ENCODE results near the gene ENG. TPM values are rescaled to one million over a fixed set of nuclear protein-coding genes. Genes with fewer than 3 reads are reported as not detected.

The ENG gene
- total RNA-seq, 1 experiment from 2014 or later: 29.9 TPM

GRCh38 chr9:127890053-127890452, 35.6 kb upstream of the ENG start:
- TF ChIP-seq EZH2 (IDR thresholded peaks at IDR 0.05; ENCODE audit: borderline replicate concordance, low read depth, low read length, poor library complexity, severe bottlenecking) (no peak), CTCF (conservative IDR thresholded peaks at IDR 0.05; ENCODE audit: low read depth, low read length) (no peak)
- no peak overlapping the region for H3K27ac ChIP-seq (ENCODE audit: low read depth, low read length, poor library complexity, severe bottlenecking)
- ChIA-PET CTCF (no interaction called here), POLR2A (ENCODE audit: low non-redundant PET) (no interaction called here)
- H3K4me3 ChIP-seq (ENCODE audit: low read depth, low read length, poor library complexity, severe bottlenecking): no peak overlapping the region
- H3K36me3 ChIP-seq (ENCODE audit: insufficient read depth, low read length, poor library complexity, severe bottlenecking): peaks cover 63% of the 10 kb centered on the region
- BruUV-seq (replicated peaks): no TSS peak
- peaks cover 10% of the 10 kb centered on the region for H3K4me1 ChIP-seq (ENCODE audit: insufficient read depth, low read length, poor library complexity, severe bottlenecking)
- no peak for DNase-seq (ENCODE audit: low spot score)
- peaks cover 11% of the 10 kb centered on the region for H3K9me3 ChIP-seq (ENCODE audit: low read depth, low read length, poor library complexity, severe bottlenecking)
- H3K27me3 ChIP-seq (replicated peaks; ENCODE audit: insufficient read depth, low read depth, low read length, poor library complexity): no peaks in the 10 kb centered on the region
- intact Hi-C loops (cut with micrococcal nuclease; ENCODE audit: unreplicated experiment): no loop called here

- no TSS peak for BruUV-seq (replicated peaks)
- Histone ChIP-seq H3K27ac (ENCODE audit: low read depth, low read length, poor library complexity, severe bottlenecking) (no peak overlapping the region), H3K27me3 (replicated peaks; ENCODE audit: insufficient read depth, low read depth, low read length, poor library complexity) (no peaks in the 10 kb centered on the region), H3K4me3 (ENCODE audit: low read depth, low read length, poor library complexity, severe bottlenecking) (no peak overlapping the region), H3K4me1 (ENCODE audit: insufficient read depth, low read length, poor library complexity, severe bottlenecking) (peaks cover 29% of the 10 kb centered on the region), H3K36me3 (ENCODE audit: insufficient read depth, low read length, poor library complexity, severe bottlenecking) (peaks cover 40% of the 10 kb centered on the region), H3K9me3 (ENCODE audit: low read depth, low read length, poor library complexity, severe bottlenecking) (no peaks in the 10 kb centered on the region)
- intact Hi-C loops (cut with micrococcal nuclease; ENCODE audit: unreplicated experiment): no loop called here
- CTCF ChIA-PET: no interaction called here
- POLR2A ChIA-PET (ENCODE audit: low non-redundant PET): no interaction called here
- TF ChIP-seq CTCF (conservative IDR thresholded peaks at IDR 0.05; ENCODE audit: low read depth, low read length) (no peak), EZH2 (IDR thresholded peaks at IDR 0.05; ENCODE audit: borderline replicate concordance, low read depth, low read length, poor library complexity, severe bottlenecking) (no peak)
- peak; percentile 34 for DNase-seq (ENCODE audit: low spot score)
These were observed 33.3 kb upstream of the ENG start for GRCh38 chr9:127887792-127888191.

GRCh38 chr9:127886401-127886972, 32.0 kb upstream of the ENG start:
- no peaks in the 10 kb centered on the region for H3K27me3 ChIP-seq (replicated peaks; ENCODE audit: insufficient read depth, low read depth, low read length, poor library complexity)
- POLR2A ChIA-PET (ENCODE audit: low non-redundant PET): no interaction called here
- no peak overlapping the region for H3K27ac ChIP-seq (ENCODE audit: low read depth, low read length, poor library complexity, severe bottlenecking)
- no peaks in the 10 kb centered on the region for H3K9me3 ChIP-seq (ENCODE audit: low read depth, low read length, poor library complexity, severe bottlenecking)
- intact Hi-C loops (cut with micrococcal nuclease; ENCODE audit: unreplicated experiment): no loop called here
- peaks cover 33% of the 10 kb centered on the region for H3K36me3 ChIP-seq (ENCODE audit: insufficient read depth, low read length, poor library complexity, severe bottlenecking)
- no peak overlapping the region for H3K4me3 ChIP-seq (ENCODE audit: low read depth, low read length, poor library complexity, severe bottlenecking)
- H3K4me1 ChIP-seq (ENCODE audit: insufficient read depth, low read length, poor library complexity, severe bottlenecking): peaks cover 32% of the 10 kb centered on the region
- DNase-seq (ENCODE audit: low spot score): peak; percentile 40
- TF ChIP-seq CTCF (conservative IDR thresholded peaks at IDR 0.05; ENCODE audit: low read depth, low read length) (no peak), EZH2 (IDR thresholded peaks at IDR 0.05; ENCODE audit: borderline replicate concordance, low read depth, low read length, poor library complexity, severe bottlenecking) (no peak)
- BruUV-seq (replicated peaks): no TSS peak
- CTCF ChIA-PET: no interaction called here

All from A673 (cell line).